HG03575 (cell line): ENCODE data around the gene PLD1.

Source experiments
- ATAC-seq: cut with Tn5 transposase; IDR thresholded peaks from one replicate; pipeline ENCODE4 v1.9.1; 2021; ENCODE audit not compliant: unreplicated experiment, insufficient number of reproducible peaks, low FRiP score; ENCODE audit errors: extremely low read depth

Gene PLD1

DNA sequence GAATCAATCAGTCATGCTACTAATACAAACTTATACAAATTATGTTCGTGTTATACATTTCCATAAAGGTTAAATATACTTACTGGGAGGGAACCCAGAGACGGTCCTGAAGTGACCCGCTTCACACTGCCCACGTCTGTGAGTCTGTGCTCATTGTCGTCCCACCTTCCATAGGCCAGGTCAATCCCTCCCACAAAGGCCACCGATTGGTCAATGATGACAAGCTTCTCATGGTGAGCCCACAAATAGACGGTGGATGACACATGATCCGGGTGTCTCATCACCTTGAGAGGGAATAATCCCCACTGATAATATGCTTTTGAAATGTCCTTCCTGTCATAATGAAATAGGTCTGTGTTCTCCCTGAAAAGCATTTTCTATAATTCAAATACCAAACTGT lies 121.7 kb downstream of the PLD1 start:
- ATAC-seq: no peak

GRCh38 chr3:171688002-171688401 lies 122.3 kb downstream of the PLD1 start:
- ATAC-seq: no peak

- no peak for ATAC-seq
Observed at GRCh38 chr3:171687581-171687980, 122.7 kb downstream of the PLD1 start.

DNA sequence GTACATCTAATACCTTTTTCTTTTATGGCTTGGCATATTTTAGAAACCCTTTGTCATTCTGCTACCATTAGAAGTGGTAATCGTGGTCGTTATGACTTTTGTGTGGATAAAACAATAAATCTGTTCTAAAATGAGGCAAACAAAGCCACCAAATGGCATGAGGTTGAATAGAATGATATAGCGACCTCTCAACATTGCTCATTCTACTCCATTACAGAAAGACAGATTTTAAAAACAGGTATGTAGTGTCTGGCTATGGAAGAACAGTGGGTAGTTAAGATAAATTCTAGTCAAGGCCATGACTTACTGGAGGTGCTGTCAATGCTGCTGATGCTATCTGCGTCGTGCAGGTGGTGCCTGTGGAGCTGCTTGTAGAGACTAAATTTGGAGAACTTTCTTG lies 123.2 kb downstream of the PLD1 start:
- no peak for ATAC-seq

- no peak for ATAC-seq
Observed at GRCh38 chr3:171685116-171685895, 125.0 kb downstream of the PLD1 start.

- no peak for ATAC-seq
Observed at GRCh38 chr3:171684221-171684620, 126.1 kb downstream of the PLD1 start.

DNA sequence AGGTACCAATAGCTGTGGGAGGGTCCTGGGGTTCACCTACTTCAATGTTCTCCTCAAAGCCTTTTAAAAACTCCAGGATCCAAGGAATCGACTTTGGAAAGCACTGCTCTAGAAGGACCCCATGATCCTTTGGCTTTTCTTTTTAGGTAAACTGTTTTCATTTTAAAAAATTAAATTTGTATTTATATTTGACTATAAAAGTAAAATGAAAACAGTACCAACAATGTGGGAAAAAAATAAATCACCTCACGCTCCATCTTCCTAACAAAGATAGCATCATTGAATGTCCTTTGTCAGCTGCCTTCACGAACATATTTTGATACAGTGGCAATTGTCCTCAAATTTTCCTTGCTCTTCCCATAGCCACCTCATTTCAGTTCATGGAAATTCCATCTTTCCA lies 127.5 kb downstream of the PLD1 start:
- no peak for ATAC-seq

DNA sequence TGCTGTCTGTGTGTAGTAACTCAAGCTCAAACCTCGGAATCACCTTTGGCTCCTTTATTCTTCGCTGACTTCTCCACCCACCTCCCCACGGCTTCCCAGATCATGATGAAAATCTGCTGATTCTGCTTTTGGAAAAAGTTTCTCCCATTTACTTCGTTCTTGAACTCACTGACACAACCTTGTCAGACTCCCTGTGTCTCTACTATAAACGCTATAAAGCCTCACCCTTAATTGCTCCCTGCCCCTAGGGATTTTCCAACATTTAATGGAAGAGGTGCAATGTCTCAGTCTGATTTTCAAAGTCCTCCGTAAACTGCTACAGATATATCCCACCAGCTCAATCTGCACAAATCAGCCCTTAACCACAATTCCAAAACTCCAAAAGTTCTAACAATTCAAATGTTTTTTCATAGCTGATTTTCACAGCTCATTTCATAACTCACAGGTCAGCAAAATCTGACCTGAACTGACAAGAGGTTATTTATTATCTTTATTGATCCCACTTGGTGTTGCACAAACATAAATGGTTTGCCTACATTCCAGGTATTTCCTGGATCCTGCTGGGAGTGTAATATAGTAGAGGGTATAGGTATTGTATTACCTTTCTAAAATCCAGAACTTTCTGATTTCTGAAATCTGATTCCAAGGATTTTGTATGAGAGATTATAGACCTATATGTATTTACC lies 129.4 kb downstream of the PLD1 start:
- no peak for ATAC-seq

- no peak for ATAC-seq
Observed at GRCh38 chr3:171678971-171679492, 131.3 kb downstream of the PLD1 start.

GRCh38 chr3:171677706-171678105 lies 132.6 kb downstream of the PLD1 start:
- no peak for ATAC-seq

DNA sequence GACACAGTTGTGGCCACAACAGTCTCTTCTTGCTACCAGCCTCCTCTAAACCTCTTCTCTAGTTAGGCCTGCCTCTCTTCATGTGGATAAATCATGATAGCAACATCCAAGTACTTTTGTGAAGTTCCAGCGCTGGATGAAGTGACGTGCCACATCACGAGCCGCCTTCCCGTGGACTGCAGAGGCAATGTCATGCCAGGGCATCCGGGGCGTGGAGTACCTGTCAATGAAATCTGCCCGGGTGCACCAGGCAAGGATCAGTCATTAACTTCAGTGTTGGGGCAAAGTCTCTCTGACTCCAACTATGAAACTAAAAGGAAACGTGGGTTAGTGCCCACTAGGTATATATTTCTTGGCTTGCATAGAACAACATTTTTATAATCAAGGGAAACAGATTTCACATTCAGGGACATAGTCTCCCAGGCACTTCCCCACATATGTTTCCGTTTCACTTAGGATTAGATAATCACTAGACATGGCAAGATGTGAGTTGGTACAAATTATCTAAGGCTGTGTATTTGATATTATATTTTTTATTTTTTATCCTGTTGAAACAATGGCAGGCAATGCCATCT lies 133.6 kb downstream of the PLD1 start:
- ATAC-seq: no peak

DNA sequence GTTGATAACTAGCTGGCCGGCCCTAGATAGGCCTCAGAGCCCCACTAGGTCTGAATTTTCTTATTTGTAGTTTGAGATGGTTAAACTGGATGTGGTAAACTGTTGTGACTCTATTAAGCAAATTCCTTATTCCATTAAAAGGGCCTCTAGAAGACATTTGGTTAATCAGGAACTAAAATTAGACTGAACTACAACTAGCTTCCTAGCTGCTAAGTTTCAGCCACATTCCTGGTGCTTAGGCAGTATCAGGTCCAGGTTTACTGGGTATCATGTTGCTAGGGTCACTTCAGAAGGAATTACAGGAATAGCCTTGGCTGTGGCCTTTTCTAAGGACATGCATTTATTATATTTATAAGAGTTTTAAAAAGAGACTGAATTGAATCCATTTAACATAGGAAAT lies 136.3 kb downstream of the PLD1 start:
- ATAC-seq: no peak

GRCh38 chr3:171672538-171672937 lies 137.7 kb downstream of the PLD1 start:
- ATAC-seq: no peak

GRCh38 chr3:171672124-171672523 lies 138.2 kb downstream of the PLD1 start:
- ATAC-seq: no peak

- ATAC-seq: no peak
Observed at GRCh38 chr3:171671709-171672108, 138.6 kb downstream of the PLD1 start.

DNA sequence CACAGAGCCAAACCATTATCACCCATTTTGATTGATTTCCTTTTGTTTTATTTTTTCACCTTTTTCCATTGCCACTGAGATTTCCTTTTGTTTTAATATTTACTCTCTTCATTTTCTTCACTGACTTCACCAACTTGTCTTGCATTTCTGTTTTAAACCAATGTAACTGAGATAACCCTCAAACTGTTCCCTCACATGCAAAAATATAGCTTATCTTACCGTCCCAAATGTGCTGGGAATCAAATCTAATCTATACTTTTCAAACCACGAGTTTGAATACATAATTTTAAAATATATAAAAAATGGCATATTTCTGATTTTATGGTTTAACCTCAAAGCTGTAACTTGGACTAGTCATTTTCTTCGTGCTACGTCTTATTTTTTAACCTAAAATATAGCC lies 143.8 kb downstream of the PLD1 start:
- ATAC-seq: no peak

DNA sequence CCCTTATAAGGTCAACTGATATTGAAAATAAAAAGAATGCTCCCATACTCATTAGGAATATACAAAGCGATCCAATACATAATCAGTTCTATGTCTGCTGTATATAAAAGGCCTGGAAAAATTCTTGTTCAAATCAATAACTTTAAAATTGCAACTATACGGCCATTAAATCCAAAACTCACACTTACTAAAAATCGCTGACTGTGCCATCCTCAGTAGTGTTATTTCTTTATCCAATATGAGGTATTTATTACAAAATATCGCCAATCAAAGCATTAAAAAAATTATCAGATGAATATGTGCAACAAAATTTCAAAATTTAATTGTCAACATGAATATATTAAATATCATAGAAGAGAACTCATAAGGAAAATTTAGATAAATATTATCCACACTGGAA lies 146.5 kb downstream of the PLD1 start:
- ATAC-seq: no peak

GRCh38 chr3:171661484-171661883 lies 148.8 kb downstream of the PLD1 start:
- ATAC-seq: no peak

DNA sequence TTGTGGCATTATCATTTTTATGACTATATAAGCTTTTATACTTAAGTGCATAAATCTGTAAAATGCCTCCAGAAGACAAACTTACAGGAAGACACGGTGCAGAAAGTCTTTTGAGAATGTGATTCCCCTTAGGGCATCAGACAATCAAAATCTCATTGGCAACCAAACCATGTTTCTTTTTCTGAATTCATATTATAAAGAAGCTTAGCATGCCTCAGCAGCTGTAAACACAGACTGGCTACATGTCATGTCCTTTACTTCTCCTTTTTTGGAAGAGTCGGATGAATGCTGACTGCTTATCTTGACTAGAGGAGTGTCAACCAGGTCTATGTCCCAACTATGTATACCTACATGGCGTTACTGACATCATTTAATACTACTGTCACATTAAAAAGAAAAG lies 150.1 kb downstream of the PLD1 start:
- ATAC-seq: no peak

GRCh38 chr3:171658841-171659240 lies 151.4 kb downstream of the PLD1 start:
- no peak for ATAC-seq
